Skin epidermis (tissue), 12 donors: ENCODE results near the gene DPM2.

Experiments used
- H3K27ac ChIP-seq, 21 experiments: fragments of 200-600 bp; sonication (generic) in 11 of 21; one replicate each; pipeline ENCODE4 v1.5.0; 2020; ENCODE audit warnings: mild to moderate bottlenecking in 3 of 21, inconsistent platforms in 2 of 21, moderate library complexity in 2 of 21
- H3K4me3 ChIP-seq, 7 experiments: fragments of 200-600 bp; sonication (generic) in 2 of 7; one replicate each; pipeline ENCODE4 v1.5.0; 2020; ENCODE audit warnings: inconsistent platforms in 2 of 7, mild to moderate bottlenecking in 2 of 7, moderate library complexity in 1 of 7

DPM2 gene

DNA sequence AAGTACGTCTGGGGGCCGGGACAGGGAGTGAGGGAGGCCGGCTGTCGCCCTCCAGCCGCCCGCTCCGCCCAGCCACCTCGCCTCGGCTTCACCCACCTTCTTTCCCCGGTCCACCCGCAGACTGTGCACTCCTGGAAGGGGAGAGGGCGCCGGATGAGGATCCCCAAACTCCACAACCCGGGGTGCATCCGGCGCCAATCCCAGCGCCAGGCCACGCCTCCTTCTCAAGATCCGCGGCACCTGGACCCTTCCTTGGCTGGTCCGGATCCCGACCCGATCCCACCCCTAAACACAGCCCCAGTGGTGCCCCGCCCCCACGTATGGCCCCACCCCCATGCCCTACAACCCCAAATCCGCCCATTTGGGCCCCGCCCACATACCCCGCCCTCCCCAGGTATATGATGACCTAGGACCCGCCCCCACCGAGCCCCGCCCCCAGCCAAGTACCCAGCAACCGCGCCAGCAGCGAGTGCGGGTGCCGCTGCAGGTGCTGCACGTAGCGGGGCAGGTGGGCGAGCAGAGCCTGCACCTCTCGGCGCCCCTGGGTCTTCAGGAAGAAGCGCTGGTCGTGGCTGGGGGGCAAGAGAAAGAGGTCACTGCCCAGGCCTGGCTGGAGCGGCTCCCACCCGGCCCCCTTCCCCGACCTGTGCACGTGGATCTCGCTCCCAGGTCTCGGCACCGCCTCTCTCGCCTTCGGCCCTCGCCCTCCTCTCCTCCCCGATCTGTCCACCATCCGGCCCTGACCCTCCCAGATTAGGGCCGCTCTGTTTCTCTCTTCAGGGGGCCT is 10.3 kb downstream of the DPM2 start:
- H3K4me3 ChIP-seq: peak overlapping the region; percentile 18 to 43 (median 28)

DNA sequence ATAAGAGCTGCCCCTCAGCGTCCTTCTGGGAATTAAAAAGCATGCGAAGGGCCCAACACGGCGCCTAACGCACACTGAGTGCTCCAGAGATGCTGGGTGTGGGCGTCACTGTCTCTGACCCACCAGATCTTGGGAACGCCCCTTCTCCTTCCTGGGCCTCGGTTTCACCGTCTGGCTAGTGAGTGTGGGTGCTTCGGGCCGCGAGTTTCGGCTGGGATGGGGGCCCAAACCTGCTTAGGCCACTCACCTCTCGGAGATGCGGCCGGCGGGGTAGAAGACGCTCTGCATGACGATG is 10.8 kb downstream of the DPM2 start:
- peak overlapping the region; percentile 18 to 43 (median 28) for H3K4me3 ChIP-seq
- peak overlapping the region in 4 of 21 experiments; percentile 11 to 47 (median 30) for H3K27ac ChIP-seq

More for the DNA sequence above, 10.3 kb downstream of the DPM2 start:
- peak overlapping the region in 7 of 21 experiments; percentile 11 to 66 (median 44) for H3K27ac ChIP-seq

DNA sequence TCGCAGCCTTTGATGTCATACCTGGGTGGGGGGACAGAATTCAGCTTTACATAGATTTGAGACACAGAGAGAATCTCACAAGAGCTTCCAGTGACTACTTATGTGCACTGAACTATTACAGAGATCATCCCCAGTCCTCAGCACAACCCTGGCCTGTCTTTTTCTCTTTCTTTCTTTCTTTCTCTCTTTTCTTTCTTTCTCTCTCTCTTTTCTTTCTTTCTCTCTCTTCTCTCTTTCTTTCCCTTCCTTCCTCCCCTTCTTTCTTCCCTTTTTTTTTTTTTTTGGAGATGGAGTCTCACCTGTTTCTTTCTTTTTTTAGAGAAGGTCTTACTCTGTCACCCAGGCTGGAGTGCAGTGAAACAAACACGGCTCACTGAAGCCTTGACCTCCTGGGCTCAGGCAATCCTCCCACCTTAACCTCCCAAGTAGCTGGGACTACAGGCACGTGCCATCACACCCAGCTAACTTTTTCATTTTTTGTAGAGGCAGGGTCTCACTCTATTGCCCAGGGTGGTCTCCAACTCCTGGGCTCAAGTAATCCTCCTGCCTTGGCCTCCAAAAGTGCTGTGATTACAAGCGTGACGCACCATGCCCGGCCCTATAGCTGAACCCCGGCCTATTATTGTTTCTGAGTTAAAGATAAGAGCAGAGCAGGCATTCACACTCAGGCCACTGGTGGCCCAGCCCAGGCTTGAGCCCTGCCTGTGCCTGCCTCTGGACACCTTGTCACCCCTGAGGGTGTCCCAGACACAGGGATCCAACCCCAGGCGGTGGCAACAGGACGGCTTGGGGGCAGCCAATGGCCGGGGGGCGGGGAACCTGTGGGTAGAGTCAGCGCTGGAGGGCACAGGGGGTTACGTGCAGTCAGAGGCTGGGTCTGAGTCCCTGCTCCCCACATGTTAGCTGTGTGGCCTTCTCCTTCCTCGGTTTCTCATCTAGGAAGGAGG is 11.4 kb downstream of the DPM2 start:
- peak overlapping the region in 5 of 7 experiments; percentile 18 to 43 (median 39) for H3K4me3 ChIP-seq
- H3K27ac ChIP-seq: peak overlapping the region in 2 of 21 experiments; percentile 35 to 47

DNA sequence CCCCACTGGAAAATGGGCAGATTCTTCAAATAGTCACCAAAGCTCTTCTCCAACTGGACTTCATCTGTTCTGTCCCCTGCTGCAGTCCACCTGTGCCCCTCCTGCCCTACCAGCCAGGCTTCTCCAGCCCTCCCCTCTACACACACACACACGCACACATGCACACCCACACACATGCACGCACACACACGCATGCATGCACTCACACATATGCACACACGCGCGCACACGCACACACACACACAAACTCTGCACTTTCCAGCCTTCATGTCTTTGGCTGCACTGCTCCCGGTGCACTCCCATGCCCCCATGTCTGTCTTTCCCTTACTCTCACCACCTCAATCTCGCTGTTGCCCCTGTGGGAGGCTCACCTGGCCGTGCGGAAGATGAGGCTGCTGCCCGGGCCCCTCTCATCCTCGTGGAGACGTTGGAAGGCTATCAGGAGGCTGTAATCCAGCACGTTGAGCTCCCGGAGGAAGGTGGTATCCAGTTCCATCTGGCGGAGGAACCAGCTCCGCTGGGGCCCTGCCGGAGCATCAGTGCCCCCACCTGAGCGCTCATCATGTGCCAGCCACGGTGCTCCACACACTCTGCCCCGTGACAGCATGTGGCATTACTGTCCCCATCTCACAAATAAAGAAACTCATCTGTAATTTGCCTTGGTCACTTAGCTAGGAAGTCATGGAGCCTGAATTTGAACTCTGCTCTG is 12.8 kb downstream of the DPM2 start:
- Histone ChIP-seq H3K4me3 (no peak overlapping the region), H3K27ac (no peak overlapping the region)

DNA sequence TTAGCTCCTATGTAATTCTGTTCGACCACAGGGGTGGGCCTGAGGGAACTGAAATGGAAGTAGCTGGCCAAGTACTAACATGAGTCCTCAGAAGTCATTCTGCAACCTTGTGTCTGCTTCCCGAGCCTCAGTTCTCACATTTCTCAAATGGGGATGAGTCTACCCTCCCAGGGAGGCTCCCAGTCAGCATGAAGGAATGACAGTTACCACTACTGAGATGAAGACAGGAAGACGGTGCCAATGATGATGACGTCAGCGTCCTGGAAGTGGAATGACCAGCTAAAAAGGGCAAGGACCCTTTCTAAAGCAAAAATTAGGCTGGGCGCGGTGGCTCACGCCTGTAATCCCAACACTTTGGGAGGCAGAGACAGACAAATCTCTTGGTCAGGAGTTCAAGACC is 13.9 kb downstream of the DPM2 start:
- H3K27ac ChIP-seq: peak overlapping the region in 2 of 21 experiments; percentile 10 to 33
- H3K4me3 ChIP-seq: no peak overlapping the region

DNA sequence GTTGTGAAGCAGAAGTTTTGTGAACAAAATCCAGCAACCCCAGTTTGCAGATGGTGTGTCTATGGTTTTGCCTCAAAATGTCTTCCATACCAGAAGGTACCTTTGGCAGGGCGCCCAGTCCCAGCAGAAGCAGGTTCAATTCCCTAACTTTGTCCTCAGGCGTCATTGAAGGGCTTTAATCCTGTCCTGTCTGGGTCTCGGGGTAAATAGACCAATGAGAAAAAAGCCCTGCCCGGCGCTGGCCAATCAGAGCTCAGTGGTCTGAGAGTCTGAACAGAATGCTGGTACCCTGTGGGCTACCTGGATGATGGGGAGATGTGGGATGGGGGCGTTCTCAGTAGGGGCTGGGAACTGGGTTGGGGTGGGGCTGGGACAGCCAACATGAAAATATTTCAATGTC is 14.6 kb downstream of the DPM2 start:
- Histone ChIP-seq H3K4me3 (no peak overlapping the region), H3K27ac (peak overlapping the region in 2 of 21 experiments; percentile 10 to 33)

DNA sequence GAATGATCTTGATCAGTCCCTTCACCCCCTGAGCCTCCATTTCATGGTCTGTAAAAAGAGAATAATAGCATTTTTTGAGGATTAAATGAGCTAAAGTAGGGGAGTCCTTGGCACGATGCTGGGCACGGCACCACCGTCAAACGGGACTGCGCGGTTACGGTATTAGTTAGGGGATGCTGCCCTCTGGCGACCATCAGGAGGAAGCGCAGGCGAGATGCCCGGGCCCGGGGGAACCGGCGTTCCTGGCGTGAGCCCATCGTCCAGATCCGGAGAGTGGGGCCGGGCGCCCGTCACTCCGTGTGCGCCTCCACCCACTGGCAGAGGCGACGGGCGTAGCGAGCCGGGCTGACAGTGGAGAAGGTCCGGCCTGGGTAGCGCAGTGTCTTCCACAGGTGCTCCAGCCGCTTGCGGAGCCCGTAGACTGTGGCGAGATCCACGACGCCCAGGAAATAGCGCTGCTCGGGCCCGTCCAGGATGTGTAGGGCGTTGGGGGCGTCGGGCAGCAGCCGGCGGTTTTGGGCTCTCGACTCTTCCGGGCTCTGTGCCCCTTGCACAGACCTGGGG is 16.0 kb downstream of the DPM2 start:
- Histone ChIP-seq H3K27ac (no peak overlapping the region), H3K4me3 (peak overlapping the region in 2 of 7 experiments; percentile 7 to 18)

DNA sequence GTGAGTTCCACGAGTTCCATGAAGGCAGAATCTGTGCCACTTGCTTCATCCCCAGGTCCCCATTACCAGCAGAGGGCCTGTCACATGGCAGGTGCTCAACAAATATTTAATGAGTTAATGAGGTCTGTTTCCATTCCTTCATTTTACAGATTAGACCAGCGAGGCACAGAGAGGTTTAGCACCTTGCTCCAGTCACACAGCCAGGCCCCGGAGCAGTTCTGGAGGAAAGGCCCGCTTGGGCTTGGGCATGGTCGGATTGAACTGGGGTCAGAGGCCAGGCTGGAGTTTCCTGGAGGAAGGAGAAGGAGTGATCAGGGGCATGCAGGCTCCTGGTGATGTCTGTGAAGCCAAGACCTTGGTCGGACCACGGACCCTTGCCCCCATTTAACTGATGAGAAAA is 16.9 kb downstream of the DPM2 start:
- no peak overlapping the region for H3K4me3 ChIP-seq
- H3K27ac ChIP-seq: peak overlapping the region in 2 of 21 experiments; percentile 17 to 30

DNA sequence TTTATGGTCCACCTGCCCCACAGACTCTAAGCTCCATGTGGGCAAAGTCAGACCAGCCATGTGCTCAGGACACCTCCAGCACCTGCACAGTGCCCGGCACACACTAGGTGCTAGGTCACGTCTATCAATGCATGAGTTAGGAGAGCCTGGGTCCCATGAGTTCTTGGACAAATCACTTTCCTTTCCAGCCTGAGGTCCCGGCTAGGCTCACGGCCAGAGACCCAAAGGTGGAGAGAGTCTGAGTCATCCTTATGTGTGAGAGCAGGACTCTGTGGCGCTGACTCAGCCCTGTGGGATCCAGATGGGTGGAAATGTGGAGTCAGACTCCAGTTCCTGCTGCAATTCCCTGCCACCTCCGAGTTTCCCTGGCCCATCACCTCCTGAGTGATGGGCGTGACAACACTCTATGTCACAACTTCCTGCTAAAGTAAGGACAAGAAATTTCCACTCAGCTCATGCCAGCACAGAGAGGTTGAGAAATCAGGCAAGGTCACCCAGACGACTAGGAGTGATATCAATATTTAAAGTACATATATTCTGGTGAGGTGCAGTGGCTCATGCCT is 18.3 kb downstream of the DPM2 start:
- H3K4me3 ChIP-seq: no peak overlapping the region
- peak overlapping the region in 20 of 21 experiments; percentile 4 to 79 (median 62) for H3K27ac ChIP-seq

DNA sequence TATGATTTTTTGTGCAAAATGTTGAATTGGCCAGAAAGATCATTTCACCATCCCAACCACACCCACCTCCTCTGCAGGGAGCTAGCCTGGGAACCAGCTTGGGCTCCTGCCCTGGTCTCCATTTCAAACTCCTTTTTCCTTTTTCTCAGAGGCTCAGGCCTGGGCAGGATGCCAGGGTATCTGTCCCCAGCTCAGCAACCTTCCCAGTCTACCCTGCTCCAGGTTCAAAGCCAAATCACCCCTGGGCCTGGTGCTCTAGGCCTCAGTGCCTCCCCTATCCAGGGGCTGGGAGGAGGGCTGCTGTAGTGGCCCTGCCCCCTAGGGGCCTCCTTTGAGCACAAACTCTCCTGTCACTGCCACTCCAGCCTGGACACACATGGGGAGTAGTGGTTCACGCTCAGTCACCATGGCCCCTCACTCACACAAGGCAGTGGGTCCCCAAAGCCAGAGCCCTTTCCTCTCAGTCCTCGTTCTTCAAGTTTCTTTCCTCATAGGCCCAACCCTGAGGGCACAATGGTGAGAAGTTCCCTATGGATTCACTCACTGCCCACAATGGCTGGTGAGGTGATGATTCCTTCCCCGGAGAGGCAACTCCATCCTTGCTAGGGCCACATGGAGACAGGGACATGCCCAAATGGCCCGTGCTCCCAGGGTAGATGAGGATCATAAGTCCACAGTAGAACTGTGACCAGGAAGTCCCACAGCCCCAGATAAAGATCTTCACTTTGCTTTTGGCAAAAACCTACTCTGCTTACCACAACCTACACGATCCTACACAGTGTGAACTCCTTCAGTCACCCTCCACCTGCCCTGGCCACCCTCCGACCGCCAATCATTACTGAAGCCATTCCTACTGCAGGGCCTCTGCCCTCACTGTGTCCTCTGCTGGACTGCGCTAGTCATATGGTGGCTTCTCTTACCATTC is 19.2 kb downstream of the DPM2 start:
- H3K27ac ChIP-seq: peak overlapping the region in 20 of 21 experiments; percentile 4 to 79 (median 65)
- no peak overlapping the region for H3K4me3 ChIP-seq

DNA sequence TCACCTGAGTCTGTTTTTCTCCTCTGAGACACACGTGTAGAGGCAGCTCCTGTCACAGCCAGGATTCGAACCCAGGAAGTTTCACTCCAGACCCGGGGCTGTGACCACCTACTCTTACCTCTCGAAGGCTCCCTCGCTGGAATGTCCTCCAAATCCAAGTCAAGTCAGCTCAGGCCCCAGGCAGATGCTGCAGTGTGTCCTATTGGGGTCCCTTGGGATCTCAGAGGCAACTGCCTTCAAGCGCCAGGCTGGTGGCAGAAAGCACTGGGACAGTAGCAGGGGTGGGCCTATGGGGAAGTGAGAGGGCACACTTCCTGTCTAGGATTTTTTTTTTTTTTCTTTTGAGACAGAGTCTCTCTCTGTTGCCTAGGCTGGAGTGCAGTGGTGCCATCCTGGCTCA is 20.1 kb downstream of the DPM2 start:
- Histone ChIP-seq H3K4me3 (peak overlapping the region in 4 of 7 experiments; percentile 6 to 61 (median 46)), H3K27ac (peak overlapping the region in 18 of 21 experiments; percentile 9 to 79 (median 65))

DNA sequence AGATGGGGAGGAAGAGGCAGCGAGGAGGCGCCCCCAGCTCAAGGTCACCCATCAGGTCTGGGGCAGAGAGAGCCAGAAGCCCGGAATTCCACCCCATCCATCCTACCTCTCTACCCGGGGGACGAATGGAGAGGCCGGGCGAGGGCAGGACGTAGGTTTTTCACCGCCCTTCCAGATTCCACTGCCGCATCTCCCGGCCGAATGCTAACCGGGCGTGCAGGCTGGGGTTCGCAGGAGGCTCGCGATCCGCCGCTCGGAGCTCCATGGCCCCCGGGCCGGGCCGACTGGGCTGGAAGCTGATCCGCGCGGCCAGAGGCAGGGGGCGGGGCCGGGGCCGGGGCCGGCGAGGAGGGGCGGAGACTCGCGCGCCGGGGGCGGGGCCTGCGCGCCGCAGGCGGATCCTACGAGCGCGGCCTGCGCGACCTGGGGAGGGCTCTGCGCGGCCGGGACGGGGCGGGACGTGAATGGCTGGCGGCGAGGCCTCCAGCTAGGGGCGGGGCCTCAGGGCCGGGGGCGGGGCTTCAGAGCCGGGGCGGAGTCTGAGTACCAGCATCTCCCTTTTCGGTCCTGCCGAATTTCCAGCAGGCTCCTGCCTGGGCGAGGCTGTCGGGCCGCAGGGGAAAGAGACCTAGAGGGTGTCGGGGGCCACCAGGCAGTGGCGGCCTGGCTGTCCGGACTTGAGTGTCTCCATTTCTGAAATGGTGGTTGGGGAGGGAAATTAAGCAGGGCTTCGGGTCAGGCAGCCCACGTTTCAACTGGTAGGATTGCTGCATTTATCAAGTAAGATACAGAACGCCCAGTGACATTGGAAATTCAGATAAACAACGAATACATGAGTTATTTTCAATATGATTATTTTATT is 20.7 kb downstream of the DPM2 start, which contains the start of gene ST6GALNAC4:
TSS of gene ST6GALNAC4 (minus strand) at position 322 of the 862 bp plus-strand sequence. CDS start 622 bp downstream, outside the sequence.
- H3K27ac ChIP-seq: peak within 1 kb of the TSS; percentile 10 to 89 (median 71)
- H3K4me3 ChIP-seq: peak within 1 kb of the TSS; percentile 36 to 61 (median 48)

DNA sequence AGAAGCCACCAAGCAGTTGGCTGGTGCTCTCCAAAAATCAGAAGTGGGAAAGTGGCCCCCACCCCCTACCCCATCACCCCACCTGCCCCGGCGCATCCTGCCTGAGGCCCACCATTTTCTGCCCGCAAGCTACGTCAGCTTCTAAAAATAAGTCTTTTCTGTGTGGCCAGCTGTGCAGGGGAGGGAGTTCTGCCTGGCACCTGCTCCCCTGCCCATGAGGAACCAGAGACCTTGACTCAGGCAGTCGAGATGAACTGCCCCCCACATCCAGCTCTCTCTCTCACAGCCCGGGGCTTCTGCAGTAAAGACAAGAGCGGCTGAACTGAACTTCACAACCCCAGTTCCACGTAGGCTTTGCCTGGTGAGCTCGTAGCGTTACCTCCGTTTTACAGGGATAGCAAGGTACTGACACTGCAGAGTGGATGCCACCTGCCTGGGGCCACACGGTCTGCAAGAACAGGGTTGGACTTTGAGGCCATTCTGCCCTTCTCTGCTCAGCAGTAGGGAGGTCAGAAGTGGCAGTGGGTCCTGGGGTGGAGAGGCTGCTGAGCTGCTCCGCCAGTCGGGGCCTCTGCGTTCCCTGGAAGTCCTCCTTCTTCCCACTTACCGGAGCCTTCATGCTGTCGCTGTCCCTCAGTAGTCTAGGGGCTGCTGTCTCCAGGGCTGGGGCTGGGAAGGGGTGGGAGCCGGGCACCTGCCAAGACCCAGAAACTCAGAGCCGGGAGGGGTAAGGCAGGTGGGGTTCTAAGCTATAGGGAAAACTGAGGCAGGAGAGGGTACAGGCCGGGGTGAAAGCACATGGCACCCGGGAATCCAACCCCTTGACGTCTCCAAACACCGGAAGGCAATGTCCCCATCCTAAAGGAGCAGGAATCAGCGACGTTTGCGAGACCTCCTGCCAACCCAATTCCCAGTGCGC is 21.6 kb downstream of the DPM2 start:
- peak overlapping the region; percentile 10 to 89 (median 69) for H3K27ac ChIP-seq
- H3K4me3 ChIP-seq: peak overlapping the region; percentile 36 to 61 (median 48)

DNA sequence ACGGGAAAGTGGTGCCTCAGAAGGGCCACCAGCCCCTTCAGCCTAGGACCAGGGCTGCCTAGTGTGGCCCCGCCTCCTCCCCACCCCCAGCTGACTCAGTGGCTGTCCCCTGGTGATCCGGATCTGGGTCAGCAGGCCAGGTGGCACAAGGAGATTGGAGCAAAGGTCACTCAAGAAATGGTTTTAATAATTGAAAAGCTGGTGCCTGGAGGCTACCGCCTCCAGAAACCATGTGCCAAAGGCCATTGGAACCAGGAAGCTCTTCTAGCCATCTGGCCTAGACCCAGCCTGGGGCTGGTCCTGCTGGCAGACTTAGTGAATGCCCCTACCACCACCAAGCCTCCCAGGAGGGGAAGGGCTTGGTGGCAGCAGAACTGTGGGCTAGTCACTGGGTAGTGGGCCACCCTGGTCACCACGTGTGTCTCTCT is 22.3 kb downstream of the DPM2 start:
- Histone ChIP-seq H3K4me3 (peak overlapping the region in 1 of 7 experiments; percentile 61), H3K27ac (peak overlapping the region in 13 of 21 experiments; percentile 36 to 89 (median 71))

DNA sequence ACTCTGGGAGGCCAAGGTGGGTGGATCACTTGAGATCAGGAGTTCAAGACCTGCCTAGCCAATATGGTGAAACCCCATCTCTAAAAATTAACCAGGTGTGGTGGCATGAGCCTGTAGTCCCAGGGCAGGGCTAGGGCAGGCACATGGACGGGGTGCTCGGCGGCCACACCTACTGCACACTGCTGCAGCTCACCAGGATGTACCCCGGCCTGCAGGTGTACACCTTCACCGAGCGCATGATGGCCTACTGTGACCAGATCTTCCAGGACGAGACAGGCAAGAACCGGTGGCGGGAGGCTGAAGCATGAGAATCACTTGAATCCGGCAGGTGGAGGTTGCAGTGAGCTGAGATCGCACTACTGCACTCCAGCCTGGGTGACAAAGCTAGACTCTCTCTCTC is 24.0 kb downstream of the DPM2 start:
- Histone ChIP-seq H3K4me3 (no peak overlapping the region), H3K27ac (no peak overlapping the region)

DNA sequence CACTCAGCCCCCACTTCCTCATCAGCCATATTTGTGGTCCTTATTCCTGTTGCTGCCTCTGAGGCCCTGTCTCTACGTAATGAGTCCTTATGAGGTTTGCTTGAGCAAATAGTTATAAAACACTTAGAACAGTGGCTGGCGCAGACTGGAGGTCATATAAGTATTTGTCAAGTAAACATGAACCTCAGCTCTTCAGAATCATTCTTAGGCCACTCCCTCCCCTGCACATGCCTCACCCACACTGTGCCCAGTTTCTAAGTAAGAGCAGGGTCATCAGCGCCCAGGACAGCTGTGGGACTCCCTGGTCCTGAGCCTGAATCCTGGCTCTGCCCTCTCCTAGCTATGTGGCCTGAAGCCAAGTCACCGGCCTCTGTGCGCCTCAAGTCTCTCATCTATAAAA is 24.8 kb downstream of the DPM2 start:
- Histone ChIP-seq H3K4me3 (no peak overlapping the region), H3K27ac (peak overlapping the region in 2 of 21 experiments; percentile 4 to 8)
